Tracheal epithelial cell (primary cell): ENCODE measurements around the gene ECHS1. TPM values are rescaled to one million over a fixed set of nuclear protein-coding genes. Genes with fewer than 3 reads are reported as not detected.

ENCODE experiments used
- total RNA-seq: library from RNA; depleted of rRNA; stranded (reverse); fragments of >200 nt; gene quantifications from 2 replicates; pipeline ENCODE4 v1.2.1, GENCODE V29; 2014

ECHS1 gene
- 64.6 and 75.9 TPM in 2 replicates for total RNA-seq

GRCh38 chr10:133373174-133374090, at the start of gene ECHS1:
TSS of gene ECHS1 (minus strand) at chr10:133373354. CDS start at chr10:133373333, 21 bp downstream.

GRCh38 chr10:133394064-133394663, 21.0 kb upstream of the ECHS1 start, which contains the start of gene MTG1:
TSS of gene MTG1 (plus strand) at chr10:133394157. CDS start at chr10:133394221, 64 bp downstream.

GRCh38 chr10:133379152-133379800, 6.1 kb upstream of the ECHS1 start, which contains the start of gene PAOX:
TSS of gene PAOX (plus strand) at chr10:133379262. CDS start at chr10:133379317, 55 bp downstream.

GRCh38 chr10:133357285-133358161, 15.6 kb downstream of the ECHS1 start, which contains the start of gene FUOM:
TSS of gene FUOM (minus strand) at chr10:133358019. CDS start at chr10:133358007, 12 bp downstream.

GRCh38 chr10:133336577-133337369, 36.4 kb downstream of the ECHS1 start, which contains the start of gene CALY:
TSS of gene CALY (minus strand) at chr10:133336896. CDS start at chr10:133328989, 7,907 bp downstream.

Other genes with a start within 250 kb of the ECHS1 start
- gene KNDC1, start 213.1 kb downstream of the ECHS1 start, total RNA-seq, result under 0.01 and 0.21 TPM in 2 replicates
- not detected in 2 replicates for gene UTF1, start 143.1 kb downstream of the ECHS1 start, total RNA-seq
- gene VENTX, start 135.5 kb downstream of the ECHS1 start, total RNA-seq, result not detected in 2 replicates
- gene ADAM8, start 96.5 kb downstream of the ECHS1 start, total RNA-seq, result 17.5 and 147 TPM in 2 replicates
- 50.1 and 55.9 TPM in 2 replicates for gene TUBGCP2, start 64.5 kb downstream of the ECHS1 start, total RNA-seq
- 19.5 and 24.1 TPM in 2 replicates for gene ZNF511, start 64.4 kb downstream of the ECHS1 start, total RNA-seq
- gene CALY, start 36.5 kb downstream of the ECHS1 start, total RNA-seq, result not detected in 2 replicates
- gene PRAP1, start 26.0 kb downstream of the ECHS1 start, total RNA-seq, result not detected in 2 replicates
- 9.4 and 28.2 TPM in 2 replicates for gene FUOM, start 15.3 kb downstream of the ECHS1 start, total RNA-seq
- gene PAOX, start 5.9 kb upstream of the ECHS1 start, total RNA-seq, result 4.0 and 21.0 TPM in 2 replicates
- 17.9 and 25.8 TPM in 2 replicates for gene MTG1, start 20.8 kb upstream of the ECHS1 start, total RNA-seq
- under 0.01 TPM in 1 of 2 replicates, not detected in the other for gene SPRN, start 51.3 kb upstream of the ECHS1 start, total RNA-seq
- gene SCART1, start 80.6 kb upstream of the ECHS1 start, total RNA-seq, result 0.43 and 1.4 TPM in 2 replicates
- gene CYP2E1, start 154.0 kb upstream of the ECHS1 start, total RNA-seq, result 2.1 and 2.7 TPM in 2 replicates
- not detected in 2 replicates for gene SYCE1, start 192.2 kb upstream of the ECHS1 start, total RNA-seq